ENCODE results near the gene EVL.

DNA sequence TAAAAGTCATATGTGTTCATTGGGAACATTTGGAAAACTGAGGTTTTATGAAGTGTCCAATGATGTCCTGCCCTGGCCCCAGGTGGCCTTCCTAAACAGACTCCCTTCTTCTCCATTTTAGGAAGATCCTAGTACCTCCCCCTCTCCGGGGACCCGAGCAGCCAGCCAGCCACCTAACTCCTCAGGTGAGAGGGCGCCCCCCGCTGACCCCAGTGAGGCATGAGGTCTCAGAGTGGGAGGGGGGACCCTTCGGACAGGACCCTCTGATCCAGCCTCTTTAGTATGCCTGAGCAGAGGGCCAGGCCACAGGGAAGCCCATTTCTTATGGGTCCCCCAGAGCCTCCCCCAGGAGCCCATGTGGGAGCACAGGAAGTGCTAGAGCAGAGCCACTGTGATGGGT lies 70.6 kb downstream of the EVL start:
- no peak for TF ChIP-seq STAT3 (IDR thresholded peaks at IDR 0.05; ENCODE audit: low read depth, low read length)
- TF ChIP-seq, protein P1, sequence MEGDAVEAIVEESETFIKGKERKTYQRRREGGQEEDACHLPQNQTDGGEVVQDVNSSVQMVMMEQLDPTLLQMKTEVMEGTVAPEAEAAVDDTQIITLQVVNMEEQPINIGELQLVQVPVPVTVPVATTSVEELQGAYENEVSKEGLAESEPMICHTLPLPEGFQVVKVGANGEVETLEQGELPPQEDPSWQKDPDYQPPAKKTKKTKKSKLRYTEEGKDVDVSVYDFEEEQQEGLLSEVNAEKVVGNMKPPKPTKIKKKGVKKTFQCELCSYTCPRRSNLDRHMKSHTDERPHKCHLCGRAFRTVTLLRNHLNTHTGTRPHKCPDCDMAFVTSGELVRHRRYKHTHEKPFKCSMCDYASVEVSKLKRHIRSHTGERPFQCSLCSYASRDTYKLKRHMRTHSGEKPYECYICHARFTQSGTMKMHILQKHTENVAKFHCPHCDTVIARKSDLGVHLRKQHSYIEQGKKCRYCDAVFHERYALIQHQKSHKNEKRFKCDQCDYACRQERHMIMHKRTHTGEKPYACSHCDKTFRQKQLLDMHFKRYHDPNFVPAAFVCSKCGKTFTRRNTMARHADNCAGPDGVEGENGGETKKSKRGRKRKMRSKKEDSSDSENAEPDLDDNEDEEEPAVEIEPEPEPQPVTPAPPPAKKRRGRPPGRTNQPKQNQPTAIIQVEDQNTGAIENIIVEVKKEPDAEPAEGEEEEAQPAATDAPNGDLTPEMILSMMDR (IDR thresholded peaks at IDR 0.05 in 2 of 3, conservative IDR thresholded peaks at IDR 0.05 in 1 of 3; ENCODE audit: control insufficient read depth in 2 of 3, extremely low read depth in 1 of 3, insufficient read depth in 1 of 3, low read depth in 3 of 3, low read length in 3 of 3): 0 out of 6 replicates have a peak, but pooled peaks of 1 of the 3 experiments have one; percentile 6
- TF ChIP-seq ZBED1 (IDR thresholded peaks at IDR 0.05; ENCODE audit: borderline replicate concordance): no peak
- no peak for TF ChIP-seq NRF1 (conservative IDR thresholded peaks at IDR 0.05; ENCODE audit: low read depth, low read length)
- TF ChIP-seq POLR2A (IDR thresholded peaks at IDR 0.05; ENCODE audit: low read depth, low read length): no peak
- no peak for TF ChIP-seq TAF1 (IDR thresholded peaks at IDR 0.05; ENCODE audit: borderline replicate concordance, low read depth, low read length)

Measured in GM12878 (cell line).